HG03575 (cell line): ENCODE data around the gene DSCAML1.
"Not testable (repeated sequence)": the region's sequence is repeated elsewhere in the genome, so short reads cannot be mapped to it uniquely, and the experiment has no call there.

Source experiments
- ATAC-seq: cut with Tn5 transposase; IDR thresholded peaks from one replicate; pipeline ENCODE4 v1.9.1; 2021; ENCODE audit not compliant: unreplicated experiment, insufficient number of reproducible peaks, low FRiP score; ENCODE audit errors: extremely low read depth

The DSCAML1 gene

DNA sequence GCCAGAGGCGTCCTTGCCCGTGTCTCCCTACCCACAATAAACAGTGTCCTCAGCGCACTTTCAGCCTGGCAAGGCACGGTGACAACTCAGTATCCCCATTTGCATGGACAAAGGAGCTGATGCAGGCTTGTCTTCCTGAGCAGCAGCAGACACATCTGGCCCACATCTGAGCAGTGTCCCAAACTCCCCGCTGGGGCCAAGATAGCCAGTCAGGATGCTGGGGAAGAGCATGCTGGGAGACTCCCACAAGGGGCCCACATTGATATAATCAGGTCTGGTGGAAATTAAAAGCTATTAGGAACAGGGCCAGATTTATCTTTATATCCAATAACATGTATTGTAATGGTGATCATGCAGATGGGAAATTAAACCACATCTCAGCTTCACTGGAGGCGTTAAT lies 24.7 kb downstream of the DSCAML1 start:
- ATAC-seq, result no peak

DNA sequence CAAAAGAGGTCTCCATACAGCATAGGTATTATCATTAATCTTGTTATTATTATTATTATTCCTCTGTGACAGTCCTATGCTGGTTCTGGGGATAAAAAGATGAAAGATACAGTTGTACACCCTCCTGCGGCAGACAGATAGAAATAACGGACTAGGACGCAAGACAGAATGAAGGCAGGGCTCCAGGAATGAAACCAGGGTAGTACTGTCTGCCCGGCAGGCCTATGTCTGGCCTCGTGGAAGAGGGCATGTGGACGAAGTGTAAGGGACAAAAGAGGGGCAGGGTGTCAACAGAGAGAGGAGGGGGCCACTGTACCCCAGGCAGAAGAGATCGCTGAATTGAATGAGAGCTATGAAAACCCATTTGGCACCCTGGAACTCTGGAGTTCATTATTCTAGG lies 25.2 kb downstream of the DSCAML1 start:
- ATAC-seq, result no peak

DNA sequence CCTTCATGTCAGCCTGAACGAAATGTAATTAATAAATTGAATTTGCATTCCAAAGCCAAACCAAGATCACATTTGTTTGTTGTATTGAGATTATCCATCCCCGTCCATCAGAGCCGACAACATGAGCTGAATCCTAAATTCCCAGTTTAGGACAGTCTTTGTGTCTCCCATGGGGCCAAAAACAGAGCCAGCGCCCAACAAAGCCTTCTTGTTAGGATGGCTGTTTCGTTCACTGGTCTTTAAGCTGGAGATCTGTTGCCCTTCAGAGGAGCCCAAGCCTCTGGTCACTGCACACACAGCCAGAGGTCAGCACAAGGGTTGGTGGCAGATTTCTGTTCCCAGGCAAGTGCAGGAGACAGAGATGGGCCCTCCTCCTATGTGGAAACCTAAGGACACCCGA lies 25.8 kb downstream of the DSCAML1 start:
- no peak for ATAC-seq

DNA sequence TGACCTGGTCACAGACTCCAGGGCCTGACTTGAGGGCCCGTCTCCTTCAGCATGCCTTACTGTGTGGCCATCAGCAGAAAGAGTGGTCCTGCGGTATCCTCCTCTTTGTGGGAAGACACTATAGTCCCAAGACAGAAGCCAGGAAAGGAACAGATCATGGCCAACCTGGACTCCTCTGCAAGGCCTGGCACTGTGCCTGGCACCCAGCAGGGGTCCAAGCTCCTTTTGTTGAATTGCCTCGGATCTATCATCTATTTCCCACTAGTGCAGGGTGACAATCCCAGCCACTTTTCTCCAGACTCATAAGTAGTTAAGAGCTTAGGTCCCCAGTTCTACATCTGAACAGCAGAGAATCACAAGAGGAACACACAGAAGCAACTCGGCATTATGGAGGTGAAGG lies 27.0 kb downstream of the DSCAML1 start:
- no peak for ATAC-seq

DNA sequence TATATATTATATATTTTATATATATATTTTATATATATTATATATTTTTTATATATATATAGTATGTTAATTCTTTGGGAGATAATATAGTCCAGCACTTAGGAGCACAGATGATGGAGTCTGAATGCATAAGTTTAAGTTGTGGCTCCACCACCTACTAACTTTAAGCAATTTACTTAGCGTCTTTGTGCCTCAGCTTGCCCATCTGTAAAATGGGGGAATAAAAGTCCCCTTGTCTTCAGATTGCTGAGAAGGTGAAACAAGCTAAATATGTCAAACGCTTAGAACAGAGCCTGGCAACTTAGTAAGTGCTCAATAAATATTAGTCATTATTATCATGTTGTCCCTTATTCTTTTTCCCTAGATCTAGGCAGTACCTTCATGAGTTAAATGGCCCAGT lies 27.5 kb downstream of the DSCAML1 start:
- ATAC-seq, result no peak

DNA sequence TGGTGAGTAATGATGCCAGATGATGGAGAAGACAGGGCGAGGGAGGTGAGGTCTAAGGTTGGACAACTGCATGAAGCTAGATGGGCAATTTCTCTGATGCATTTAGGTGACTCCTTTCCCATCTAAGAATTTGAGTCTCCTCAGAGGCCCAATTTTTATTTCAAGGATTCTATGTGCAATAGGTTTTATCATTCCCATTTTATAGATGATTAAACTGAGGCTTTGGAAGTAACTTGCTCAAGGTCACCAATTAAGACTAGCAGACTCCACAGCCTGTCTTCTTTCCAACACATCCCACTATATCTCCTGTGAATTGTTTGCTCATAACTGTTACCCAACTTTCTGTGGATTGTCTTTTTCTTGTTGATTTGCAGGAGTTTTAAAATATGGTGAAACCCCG lies 28.5 kb downstream of the DSCAML1 start:
- no peak for ATAC-seq

DNA sequence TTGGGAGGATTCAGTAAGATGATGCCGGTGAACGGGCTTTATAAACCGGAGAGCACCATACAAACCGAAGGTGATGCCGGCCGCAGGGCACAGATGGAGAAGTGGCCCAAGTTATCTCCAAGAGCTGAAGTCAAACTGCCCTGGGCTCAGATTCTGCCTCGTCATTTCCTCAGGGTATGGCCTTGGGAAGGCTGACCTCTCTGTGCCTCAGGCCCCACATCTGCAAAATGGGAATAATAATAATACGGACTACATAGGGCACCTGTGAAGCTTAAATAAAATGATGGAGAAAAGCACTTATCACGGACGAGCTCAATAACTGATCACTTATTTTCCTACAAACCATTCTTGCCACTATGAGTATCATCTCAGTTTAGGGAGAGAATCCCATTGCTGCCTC lies 29.9 kb downstream of the DSCAML1 start:
- ATAC-seq, result no peak

DNA sequence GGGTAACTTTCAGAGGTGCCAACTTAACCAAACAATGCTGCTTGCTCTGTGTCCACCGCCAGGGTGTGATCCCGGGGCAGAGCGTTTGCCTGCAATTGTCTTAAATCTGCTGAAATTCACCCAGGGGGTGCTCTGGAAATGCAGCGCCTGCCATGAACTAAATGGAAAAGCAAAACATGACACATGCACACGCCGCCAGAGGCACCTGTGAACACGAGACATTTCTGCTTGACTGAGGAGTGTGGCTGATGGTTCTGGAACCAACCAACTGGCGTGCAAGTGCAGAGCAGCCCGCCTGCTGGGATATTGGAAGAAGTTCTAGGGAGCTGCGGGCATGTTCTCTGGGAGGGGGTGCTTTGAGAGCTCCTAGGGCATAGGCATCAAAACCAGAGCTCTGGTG lies 30.4 kb downstream of the DSCAML1 start:
- ATAC-seq, result no peak

DNA sequence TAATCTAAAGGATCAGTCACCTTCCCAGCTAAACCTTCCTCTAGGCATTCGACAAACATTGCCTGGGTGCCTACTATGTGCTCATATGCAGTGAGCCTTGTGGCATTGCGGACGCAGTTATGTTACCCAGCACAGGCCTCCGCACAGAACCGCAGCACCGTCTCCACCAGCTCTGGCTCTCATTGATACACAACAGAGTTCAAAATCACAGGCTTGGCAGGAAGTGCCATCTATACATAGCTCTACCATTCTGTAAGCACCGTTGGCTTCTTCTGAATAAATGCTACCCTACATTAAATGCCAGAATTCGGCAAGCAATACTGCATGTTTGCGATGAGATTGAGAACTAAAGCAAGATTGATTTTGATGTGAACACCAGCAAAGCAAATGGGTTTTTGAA lies 31.0 kb downstream of the DSCAML1 start:
- no peak for ATAC-seq

DNA sequence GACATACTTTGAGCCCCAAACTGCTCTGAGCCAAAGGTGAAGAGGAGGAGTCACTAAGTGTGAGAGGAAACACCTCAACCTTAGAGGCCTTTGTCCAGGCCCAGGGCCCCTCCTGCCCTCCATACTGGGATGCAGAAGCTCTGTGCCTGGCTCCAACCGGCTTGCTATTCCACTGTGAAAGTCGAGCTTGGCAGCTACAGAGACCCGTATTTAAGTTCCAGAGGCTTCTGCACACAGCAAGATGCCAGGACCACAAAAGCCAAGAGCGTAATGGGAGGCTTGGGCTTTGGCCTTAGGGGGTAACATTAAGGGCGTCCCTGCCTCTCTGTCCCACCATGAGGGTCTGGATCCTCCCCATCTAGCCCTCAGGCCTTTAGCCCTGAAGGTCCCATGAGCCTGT lies 31.9 kb downstream of the DSCAML1 start:
- no peak for ATAC-seq

DNA sequence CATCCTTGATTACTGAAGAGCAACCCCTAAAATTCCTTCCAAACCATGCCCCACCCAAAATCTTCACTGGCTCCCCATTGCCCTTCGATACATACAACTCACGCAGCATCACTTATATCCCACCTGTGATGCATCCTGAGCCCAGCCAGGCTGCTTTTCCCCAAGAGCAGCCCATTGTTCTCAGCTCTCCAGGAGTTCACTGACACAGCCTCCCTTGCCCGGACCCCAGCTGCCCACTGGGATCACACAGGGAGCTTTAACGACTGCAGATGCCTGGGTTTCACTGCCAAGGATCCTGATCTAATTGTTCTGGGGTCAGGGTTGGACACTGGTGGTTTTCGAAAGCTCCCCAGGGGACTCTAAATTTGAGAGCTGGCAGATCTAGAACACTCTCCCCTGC lies 33.6 kb downstream of the DSCAML1 start:
- not testable (repeated sequence) for ATAC-seq

DNA sequence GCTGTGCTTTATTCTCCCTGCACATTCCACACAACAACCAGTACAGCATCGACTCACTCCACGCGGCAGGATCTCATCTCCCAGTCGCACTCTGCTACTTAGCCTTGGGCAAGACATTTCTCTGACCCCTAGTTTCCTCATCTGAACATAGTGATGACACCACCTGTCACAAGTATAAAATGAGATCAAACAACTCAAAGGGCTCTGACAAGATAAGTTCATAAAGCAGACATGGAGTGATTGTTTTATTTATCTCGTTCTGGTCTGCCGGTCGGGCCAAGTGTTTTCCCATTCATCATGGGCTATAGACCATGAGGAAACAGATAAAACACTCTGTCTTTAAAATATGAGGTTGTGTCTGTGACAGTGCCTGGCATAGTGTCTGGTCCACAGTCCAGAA lies 35.0 kb downstream of the DSCAML1 start:
- ATAC-seq, result no peak

DNA sequence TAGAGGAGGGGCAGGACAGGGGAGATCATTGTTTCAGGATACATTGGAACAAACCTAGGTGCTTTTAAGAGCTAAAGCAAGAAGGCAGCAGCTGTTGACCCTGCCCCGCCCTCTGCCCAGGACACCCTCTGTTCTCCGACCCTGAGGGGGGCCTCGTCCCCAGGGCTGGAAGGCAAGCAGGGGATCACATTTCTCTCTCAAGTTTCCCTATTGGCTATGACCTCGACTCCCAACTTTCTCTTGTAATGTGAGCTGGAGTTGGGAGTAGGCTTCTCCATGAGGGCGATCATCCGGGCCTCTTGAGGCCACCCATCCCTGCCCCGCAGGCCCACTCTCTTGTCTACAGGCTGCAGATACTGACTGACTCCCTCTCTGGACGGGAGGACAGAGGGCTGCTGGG lies 37.7 kb downstream of the DSCAML1 start:
- no peak for ATAC-seq

DNA sequence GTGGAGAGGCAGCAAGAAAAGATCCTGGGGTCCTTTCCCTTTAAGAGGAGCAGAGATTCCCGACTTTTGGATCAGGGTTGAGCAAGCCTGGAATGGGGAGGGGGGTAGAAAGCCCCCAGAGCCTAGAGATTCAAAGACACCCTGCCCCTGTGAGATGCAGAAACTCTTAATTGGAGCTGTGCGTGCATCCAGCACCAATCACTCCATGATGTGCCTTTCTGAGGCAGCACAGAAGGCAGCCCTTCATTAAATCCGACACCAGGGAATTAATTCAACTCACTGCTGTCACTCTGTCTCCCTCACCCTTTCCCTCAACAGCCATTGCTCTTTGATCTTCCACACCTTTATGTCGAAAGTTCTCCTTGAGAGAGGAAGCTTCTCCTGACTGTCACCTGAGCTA lies 43.0 kb downstream of the DSCAML1 start:
- ATAC-seq, result no peak

DNA sequence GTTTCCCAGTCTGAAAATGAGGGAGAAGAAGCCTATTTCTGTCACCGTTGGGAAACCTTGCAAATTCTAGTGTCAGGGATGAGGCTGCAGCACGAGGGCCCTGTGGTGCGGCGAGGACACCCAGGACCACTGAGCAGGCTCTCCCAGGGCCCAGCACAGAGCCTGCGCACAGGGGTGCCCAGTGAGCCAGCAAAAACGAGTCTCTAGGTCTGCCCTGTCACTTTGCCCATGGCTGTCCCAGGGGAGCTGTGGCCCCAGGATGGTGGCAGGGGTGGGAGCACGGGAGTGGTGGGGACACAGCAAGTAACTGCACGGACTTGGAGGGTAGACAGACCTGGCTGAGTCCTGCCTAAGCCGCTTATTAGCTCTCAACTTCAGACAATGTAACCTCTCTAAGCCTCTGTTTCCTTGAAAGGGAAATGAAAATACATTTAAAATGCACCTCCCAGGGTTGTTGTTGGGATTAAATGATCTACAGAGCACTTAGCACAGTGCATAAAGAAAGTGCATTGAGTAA lies 44.2 kb downstream of the DSCAML1 start:
- ATAC-seq, result no peak

DNA sequence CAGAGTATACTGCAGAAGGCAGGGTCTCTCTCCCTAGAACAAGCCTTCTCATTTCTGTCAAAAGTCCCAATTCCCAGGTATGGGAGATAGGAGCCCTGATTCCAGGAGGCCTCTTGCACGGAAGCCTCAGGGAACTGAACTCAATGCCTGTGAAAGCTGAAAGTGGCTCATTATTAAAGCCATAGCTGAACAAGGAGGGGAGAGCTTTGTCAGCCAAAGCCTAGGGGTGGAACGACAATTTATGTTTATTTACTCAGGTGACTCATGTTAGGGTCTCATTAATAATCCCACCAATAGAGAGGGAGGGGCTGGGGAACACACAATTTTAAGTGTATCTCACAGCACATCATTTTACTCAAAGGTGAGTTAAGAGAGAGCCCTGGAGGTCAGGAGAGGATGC lies 44.9 kb downstream of the DSCAML1 start:
- no peak for ATAC-seq

DNA sequence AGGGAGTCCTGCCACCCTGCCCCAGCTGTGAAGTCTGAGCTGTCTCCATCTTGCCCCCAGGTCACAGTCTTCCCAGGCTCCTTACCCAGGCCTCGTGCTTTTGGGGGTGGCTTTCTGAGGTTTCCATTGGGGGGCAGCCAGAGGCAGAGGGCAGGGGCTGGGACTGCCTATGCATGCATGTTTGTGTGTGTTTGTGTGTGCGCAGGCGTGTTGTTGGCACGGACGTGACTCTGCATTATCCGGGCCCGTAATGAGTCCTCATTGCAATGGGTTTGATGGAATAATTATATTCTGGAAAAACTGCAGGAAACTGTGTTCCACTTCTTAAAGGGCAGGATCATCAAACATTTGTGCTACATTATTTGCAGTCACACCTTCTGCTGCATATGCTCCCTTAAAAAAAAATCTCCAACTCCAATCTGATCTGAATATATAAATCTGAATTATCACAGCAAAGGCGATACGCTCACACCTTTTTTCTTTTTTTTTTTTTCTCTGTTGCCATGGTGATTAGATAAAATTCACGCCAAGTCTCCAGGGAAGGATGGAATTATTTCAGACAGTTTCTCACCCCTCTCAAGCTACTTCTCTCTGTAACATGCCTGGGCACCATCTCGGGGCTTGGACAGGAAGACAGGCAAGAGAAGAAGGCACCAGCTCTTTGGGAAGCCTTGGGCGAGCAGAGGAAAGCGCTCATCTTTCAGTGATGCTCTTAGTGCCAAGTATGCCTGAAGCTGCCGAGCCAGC lies 45.9 kb downstream of the DSCAML1 start:
- no peak for ATAC-seq

DNA sequence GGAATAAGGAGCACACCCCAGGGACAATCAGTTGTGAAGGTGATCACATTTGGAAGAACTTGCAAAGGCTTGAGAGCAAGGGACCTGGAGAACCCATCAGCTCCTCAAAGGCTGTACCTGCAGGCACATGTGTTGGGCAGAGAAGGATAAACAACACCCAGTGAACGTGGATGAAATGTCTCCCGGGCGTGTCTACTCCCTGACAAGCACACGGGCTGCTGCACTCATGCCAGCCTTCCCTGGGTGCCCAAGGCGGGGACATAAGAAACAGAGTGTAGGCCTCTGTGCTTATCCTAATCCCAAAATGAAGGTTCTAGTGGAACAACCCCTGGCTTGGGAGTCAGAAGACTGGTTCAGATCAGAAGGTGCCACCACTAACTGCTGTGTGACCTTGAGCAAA lies 46.7 kb downstream of the DSCAML1 start:
- no peak for ATAC-seq

DNA sequence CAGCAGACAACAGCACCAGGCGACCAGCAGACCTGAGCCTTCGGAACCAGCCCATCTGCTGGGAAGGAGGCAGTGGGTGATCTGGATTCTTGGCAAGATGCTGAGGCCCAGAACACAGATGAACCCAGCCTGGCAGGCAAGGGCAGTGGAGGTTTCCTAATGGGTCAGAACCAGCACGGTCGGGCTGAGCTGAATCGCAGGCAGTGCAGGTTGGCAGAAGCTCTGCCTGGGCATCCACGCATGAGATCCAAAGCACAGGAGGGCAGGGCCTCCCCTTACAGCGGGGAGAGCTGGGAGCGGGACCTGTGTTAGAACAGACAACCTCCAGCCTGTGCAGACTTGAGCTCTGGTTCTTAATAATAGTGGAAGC lies 47.5 kb downstream of the DSCAML1 start:
- no peak for ATAC-seq

DNA sequence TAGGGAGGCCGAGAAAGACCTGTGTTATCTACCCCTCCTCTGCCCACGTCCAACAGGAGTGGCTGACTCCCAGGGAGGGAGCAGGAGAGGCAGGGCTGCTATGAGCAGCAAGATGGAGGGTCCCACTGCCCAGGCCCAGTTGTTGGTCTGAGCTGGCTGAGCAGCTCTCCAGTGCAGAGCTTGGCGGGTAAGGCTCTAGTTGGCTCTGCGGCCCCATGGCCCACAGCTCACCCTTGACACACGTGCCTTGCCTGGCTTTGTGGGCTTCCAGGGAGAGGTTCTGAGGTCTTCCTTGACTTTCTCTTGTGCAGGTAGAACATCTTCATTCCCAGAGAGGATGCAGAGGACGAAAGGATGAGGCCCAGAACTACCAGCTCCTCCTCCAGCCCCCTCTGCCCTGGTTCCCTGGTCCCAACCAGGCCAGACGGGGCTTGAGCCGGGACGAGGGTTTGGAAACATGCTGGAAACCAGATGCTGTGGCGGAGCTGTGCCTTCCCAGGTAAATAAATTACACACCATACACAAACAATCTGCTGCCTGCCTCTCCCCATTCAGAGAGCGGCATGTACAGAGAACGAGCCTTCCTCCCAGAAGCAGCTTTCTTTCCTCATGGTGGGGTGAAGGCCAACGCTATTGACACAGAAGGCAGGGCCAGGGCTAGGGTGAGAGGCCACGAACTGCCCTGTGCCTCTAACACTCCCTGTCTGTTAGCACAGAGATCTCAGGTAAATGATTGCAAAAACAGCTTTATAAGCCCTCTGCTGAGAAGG lies 48.1 kb downstream of the DSCAML1 start:
- no peak for ATAC-seq

DNA sequence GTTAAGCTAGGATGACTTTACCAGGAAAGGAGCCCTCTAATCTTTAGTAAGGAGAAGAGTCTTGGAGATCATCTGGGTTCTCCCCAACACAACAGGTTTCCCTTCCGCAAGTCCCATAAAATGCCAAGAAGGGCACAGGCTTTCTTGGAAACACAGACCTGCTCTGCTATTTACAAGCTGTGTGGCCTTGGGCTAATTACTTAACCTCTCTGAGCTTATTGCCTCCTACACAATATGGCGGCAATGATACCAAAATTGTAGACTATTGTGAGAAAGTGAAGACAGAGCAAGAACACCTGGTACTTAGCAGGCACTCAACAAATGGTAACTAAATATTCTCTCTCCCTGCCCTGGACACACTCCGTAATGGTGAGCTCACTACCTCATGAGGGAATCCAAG lies 49.1 kb downstream of the DSCAML1 start:
- ATAC-seq, result no peak
